ENCODE results near the gene CACNA2D1.

CACNA2D1 gene

GRCh38 chr7:82230811-82231581 is 212.6 kb downstream of the CACNA2D1 start:
- DNase-seq (ENCODE audit: low read depth in 2 of 2) = no peak

GRCh38 chr7:82229164-82229563 is 214.4 kb downstream of the CACNA2D1 start:
- no peak for DNase-seq (ENCODE audit: low read depth in 2 of 2)

GRCh38 chr7:82226191-82226590 is 217.4 kb downstream of the CACNA2D1 start:
- DNase-seq (ENCODE audit: low read depth in 2 of 2) = no peak

GRCh38 chr7:82224529-82224928 is 219.0 kb downstream of the CACNA2D1 start:
- no peak for DNase-seq (ENCODE audit: low read depth in 2 of 2)

GRCh38 chr7:82223580-82223979 is 220.0 kb downstream of the CACNA2D1 start:
- no peak for DNase-seq (ENCODE audit: low read depth in 2 of 2)

GRCh38 chr7:82221152-82221674 is 222.4 kb downstream of the CACNA2D1 start:
- DNase-seq (ENCODE audit: low read depth in 2 of 2) = no peak

GRCh38 chr7:82212466-82212865 is 231.1 kb downstream of the CACNA2D1 start:
- no peak for DNase-seq (ENCODE audit: low read depth in 2 of 2)

GRCh38 chr7:82211333-82211732 is 232.2 kb downstream of the CACNA2D1 start:
- DNase-seq (ENCODE audit: low read depth in 2 of 2) = no peak

GRCh38 chr7:82210416-82211184 is 233.0 kb downstream of the CACNA2D1 start:
- no peak for DNase-seq (ENCODE audit: low read depth in 2 of 2)

GRCh38 chr7:82209179-82209747 is 234.3 kb downstream of the CACNA2D1 start:
- DNase-seq (ENCODE audit: low read depth in 2 of 2) = no peak

- DNase-seq (ENCODE audit: low read depth in 2 of 2) = no peak
Observed at GRCh38 chr7:82204694-82205093, 238.9 kb downstream of the CACNA2D1 start.

- DNase-seq (ENCODE audit: low read depth in 2 of 2) = no peak
Observed at GRCh38 chr7:82202965-82203364, 240.6 kb downstream of the CACNA2D1 start.

GRCh38 chr7:82202107-82202506 is 241.5 kb downstream of the CACNA2D1 start:
- DNase-seq (ENCODE audit: low read depth in 2 of 2) = no peak

- DNase-seq (ENCODE audit: low read depth in 2 of 2) = no peak
Observed at GRCh38 chr7:82200601-82201000, 243.0 kb downstream of the CACNA2D1 start.

GRCh38 chr7:82194016-82194643 is 249.4 kb downstream of the CACNA2D1 start:
- no peak for DNase-seq (ENCODE audit: low read depth in 2 of 2)

GRCh38 chr7:82188636-82189035 is 254.9 kb downstream of the CACNA2D1 start:
- DNase-seq (ENCODE audit: low read depth in 2 of 2) = no peak

- no peak for DNase-seq (ENCODE audit: low read depth in 2 of 2)
Observed at GRCh38 chr7:82185443-82185842, 258.1 kb downstream of the CACNA2D1 start.

- no peak for DNase-seq (ENCODE audit: low read depth in 2 of 2)
Observed at GRCh38 chr7:82183634-82184033, 259.9 kb downstream of the CACNA2D1 start.

GRCh38 chr7:82179311-82179710 is 264.3 kb downstream of the CACNA2D1 start:
- no peak for DNase-seq (ENCODE audit: low read depth in 2 of 2)

- DNase-seq (ENCODE audit: low read depth in 2 of 2) = no peak
Observed at GRCh38 chr7:82175319-82175718, 268.3 kb downstream of the CACNA2D1 start.

- no peak for DNase-seq (ENCODE audit: low read depth in 2 of 2)
Observed at GRCh38 chr7:82173400-82174021, 270.1 kb downstream of the CACNA2D1 start.

- no peak for DNase-seq (ENCODE audit: low read depth in 2 of 2)
Observed at GRCh38 chr7:82172881-82173280, 270.7 kb downstream of the CACNA2D1 start.
